GM10266 (cell line): ENCODE results near the gene KIR3DL3.
"Not testable (repeated sequence)": the region's sequence is repeated elsewhere in the genome, so short reads cannot be mapped to it uniquely, and the experiment has no call there.

Experiments used
- DNase-seq: peaks from one replicate; pipeline ENCODE4 v3.0.0; 2012; ENCODE audit errors: extremely low spot score
- CTCF ChIP-seq: IDR thresholded peaks from 2 replicates; pipeline ENCODE4 v1.5.1; 2012; ENCODE audit warnings: mild to moderate bottlenecking, low read depth; ENCODE audit not compliant: control insufficient read depth, insufficient read depth; ENCODE audit errors: missing control alignments

Gene KIR3DL3

GRCh38 chr19:54731191-54731590, 6.9 kb downstream of the KIR3DL3 start:
- DNase-seq: no peak
- no peak for TF ChIP-seq CTCF

GRCh38 chr19:54738306-54738705, 14.1 kb downstream of the KIR3DL3 start, which contains the start of gene KIR2DL3:
Gene KIR2DL3 (plus strand): TSS chr19:54738513. CDS start chr19:54738546, 33 bp downstream.
- DNase-seq: not testable (repeated sequence)

GRCh38 chr19:54738715-54739114, 14.5 kb downstream of the KIR3DL3 start:
- no peak for DNase-seq
- TF ChIP-seq CTCF: no peak

- TF ChIP-seq CTCF: no peak
These were observed 15.6 kb downstream of the KIR3DL3 start for GRCh38 chr19:54739587-54740497.

GRCh38 chr19:54741950-54742349, 17.7 kb downstream of the KIR3DL3 start:
- DNase-seq: not testable (repeated sequence)

More at GRCh38 chr19:54739587-54740497, 15.6 kb downstream of the KIR3DL3 start:
- no peak for DNase-seq

- not testable (repeated sequence) for DNase-seq
These were observed 19.8 kb downstream of the KIR3DL3 start for GRCh38 chr19:54744080-54744479.

- DNase-seq: not testable (repeated sequence)
These were observed 23.5 kb downstream of the KIR3DL3 start for GRCh38 chr19:54747614-54748322.

GRCh38 chr19:54750276-54750675, 26.0 kb downstream of the KIR3DL3 start:
- DNase-seq: not testable (repeated sequence)

- DNase-seq: not testable (repeated sequence)
These were observed 32.2 kb downstream of the KIR3DL3 start for GRCh38 chr19:54756204-54757110.

GRCh38 chr19:54758577-54758976, 34.3 kb downstream of the KIR3DL3 start:
- DNase-seq: not testable (repeated sequence)

GRCh38 chr19:54764219-54764618, 40.0 kb downstream of the KIR3DL3 start:
- not testable (repeated sequence) for DNase-seq

- not testable (repeated sequence) for DNase-seq
These were observed 42.2 kb downstream of the KIR3DL3 start for GRCh38 chr19:54766464-54766863.

- not testable (repeated sequence) for DNase-seq
These were observed 45.4 kb downstream of the KIR3DL3 start, which contains the start of gene KIR2DL1 for GRCh38 chr19:54769646-54770045. Gene KIR2DL1 (plus strand): TSS chr19:54769793. CDS start chr19:54769851, 58 bp downstream.

GRCh38 chr19:54770511-54770910, 46.3 kb downstream of the KIR3DL3 start:
- DNase-seq: not testable (repeated sequence)

GRCh38 chr19:54771018-54771960, 47.0 kb downstream of the KIR3DL3 start:
- DNase-seq: not testable (repeated sequence)
